Measurements from ENCODE around the gene NUDT16L1.
A peak's percentile ranks its signal among the peaks of the same experiment; 100 is the strongest.
"Not testable (repeated sequence)": the region's sequence is repeated elsewhere in the genome, so short reads cannot be mapped to it uniquely, and the experiment has no call there.

NUDT16L1 gene

DNA sequence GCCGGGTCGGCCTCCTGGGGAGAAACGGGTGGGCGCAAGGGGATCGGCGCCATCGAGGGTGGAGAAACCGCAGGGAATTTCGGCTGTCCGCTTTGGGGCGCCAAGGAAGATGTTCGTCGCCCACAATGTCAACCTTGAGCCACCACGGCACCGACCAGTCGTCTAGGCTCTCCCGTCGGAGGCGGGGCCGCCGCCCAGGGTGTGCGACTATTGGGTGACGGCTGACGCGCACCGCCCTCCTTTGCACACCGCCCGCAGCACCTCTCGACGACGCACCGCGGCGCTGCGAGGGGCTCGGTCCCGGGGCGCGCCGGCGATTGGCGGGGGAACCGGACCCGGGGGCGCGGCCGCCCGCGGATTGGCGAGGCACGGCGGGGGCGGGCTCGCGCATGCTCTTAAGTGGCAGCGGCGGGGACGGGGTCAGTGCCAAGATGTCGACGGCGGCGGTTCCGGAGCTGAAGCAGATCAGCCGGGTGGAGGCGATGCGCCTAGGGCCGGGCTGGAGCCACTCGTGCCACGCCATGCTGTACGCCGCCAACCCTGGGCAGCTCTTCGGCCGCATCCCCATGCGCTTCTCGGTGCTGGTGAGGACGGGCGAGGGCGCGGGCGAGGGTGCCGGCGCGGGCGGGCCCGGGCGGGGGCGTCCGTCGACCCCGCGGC is at the start of gene NUDT16L1:
Gene NUDT16L1, plus strand, starts transcription at position 267 of the 660 bp plus-strand sequence. Its CDS starts 165 bp downstream, at position 432.
- Histone ChIP-seq H3K79me2 (ENCODE audit: control insufficient read depth, insufficient read depth, low read length, unreplicated experiment) (no peaks in the 10 kb centered on the region), H3K27ac (ENCODE audit: low read depth, low read length) (peak within 1 kb of the TSS; percentile 17; the same call in 1 of the 2 replicates), H2AFZ (ENCODE audit: low read length, unreplicated experiment) (peak within 1 kb of the TSS; percentile 73), H3K4me3 (ENCODE audit: low read depth, low read length) (peak within 1 kb of the TSS; percentile 89), H3K4me1 (ENCODE audit: control insufficient read depth, insufficient read depth, low read length, unreplicated experiment) (peaks cover 22% of the 10 kb centered on the region), H3K36me3 (ENCODE audit: insufficient read depth, low read length) (no peaks in the 10 kb centered on the region; the same call in 1 of the 2 replicates), H3K27me3 (ENCODE audit: insufficient read depth, low read length) (no peaks in the 10 kb centered on the region)

DNA sequence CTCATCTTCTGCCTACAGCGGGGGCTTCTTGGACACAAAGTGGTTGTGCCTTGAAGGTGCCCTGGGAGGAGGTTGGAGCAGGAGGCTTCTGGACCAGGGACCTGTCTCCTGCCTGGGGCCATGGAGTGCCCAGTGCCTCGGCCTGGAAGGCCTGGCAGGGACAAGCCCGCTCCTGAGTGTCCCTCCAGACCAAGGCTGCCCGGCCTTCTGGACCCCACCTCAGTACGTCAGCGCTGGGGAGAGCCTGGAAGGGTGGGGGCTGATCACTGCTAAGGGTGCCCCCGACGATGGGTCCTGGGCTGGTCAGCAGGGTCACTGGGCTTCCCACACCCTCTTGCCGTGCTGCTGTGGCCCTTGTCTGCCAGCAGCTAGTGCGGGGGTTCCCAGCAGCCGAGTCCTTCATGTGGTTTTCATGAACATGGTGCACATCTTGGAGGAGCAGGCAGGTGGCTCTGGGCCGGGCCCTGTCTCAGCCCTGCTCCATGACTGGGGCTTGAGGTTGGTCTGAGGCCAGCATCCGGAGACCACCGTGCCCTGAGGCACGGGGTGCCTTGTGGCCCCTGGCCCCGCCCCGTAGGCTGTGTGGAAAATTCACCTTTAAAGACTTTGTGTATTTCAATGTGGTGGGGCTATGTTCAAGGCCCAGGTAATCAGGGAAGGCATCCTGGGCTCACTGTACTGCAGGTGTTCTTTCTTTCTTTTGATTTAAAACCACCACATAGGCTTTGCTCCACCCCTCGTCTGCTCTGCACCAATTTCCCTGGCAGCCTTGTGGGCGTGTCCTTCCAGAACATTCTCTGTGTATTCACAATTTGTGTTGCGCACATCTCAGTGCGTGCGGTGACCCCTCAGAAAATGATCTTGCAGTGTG is 46.4 kb upstream of the NUDT16L1 start:
- Histone ChIP-seq H3K27me3 (ENCODE audit: insufficient read depth, low read length) (no peaks in the 10 kb centered on the region), H3K36me3 (ENCODE audit: insufficient read depth, low read length) (peaks cover 8% of the 10 kb centered on the region; the same call in 1 of the 2 replicates), H3K4me3 (ENCODE audit: low read depth, low read length) (no peak overlapping the region), H3K4me1 (ENCODE audit: control insufficient read depth, insufficient read depth, low read length, unreplicated experiment) (no peaks in the 10 kb centered on the region), H2AFZ (ENCODE audit: low read length, unreplicated experiment) (no peak overlapping the region), H3K79me2 (ENCODE audit: control insufficient read depth, insufficient read depth, low read length, unreplicated experiment) (peaks cover 39% of the 10 kb centered on the region), H3K27ac (ENCODE audit: low read depth, low read length) (no peak overlapping the region)

DNA sequence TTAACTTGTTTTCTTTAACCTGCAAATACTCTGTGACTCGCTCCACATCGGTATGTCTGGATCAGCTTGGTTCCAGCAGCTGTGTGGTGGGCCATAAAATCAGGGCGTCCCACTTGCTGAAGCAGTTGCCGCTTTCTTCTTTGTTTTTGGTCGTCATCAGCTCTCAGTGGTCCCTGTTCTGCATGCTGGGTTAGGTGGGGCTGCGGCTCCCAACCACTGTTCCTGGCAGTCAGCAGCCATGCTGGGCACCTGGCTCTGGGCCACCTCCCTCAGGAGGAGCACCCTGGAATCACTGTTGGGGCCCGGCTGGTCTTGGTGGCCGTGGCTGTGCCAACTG is 45.8 kb upstream of the NUDT16L1 start:
- H3K79me2 ChIP-seq (ENCODE audit: control insufficient read depth, insufficient read depth, low read length, unreplicated experiment): peaks cover 37% of the 10 kb centered on the region
- H3K4me3 ChIP-seq (ENCODE audit: low read depth, low read length): no peak overlapping the region
- peaks cover 8% of the 10 kb centered on the region; the same call in 1 of the 2 replicates for H3K36me3 ChIP-seq (ENCODE audit: insufficient read depth, low read length)

DNA sequence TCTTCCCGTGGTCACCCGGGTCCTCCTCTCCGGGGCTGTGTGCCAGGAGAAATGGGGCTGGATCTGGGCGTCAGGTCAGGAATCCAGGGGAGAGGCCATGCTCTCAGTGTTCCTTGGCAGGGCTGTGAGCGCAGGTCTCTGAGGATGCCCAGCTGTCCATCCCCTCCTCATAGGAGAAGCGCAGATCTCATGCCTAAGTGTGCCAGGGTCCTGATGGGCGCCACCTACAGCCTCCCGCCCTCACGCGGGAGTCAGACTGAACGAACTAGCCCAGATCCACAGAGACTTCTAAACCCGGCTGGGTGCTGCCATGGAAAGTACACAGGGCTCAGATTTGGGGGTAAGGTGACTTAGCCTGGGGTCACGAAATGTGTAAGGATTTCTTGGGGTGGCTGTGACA is 44.4 kb upstream of the NUDT16L1 start:
- Histone ChIP-seq H3K27me3 (ENCODE audit: insufficient read depth, low read length) (no peaks in the 10 kb centered on the region), H3K4me3 (ENCODE audit: low read depth, low read length) (no peak overlapping the region), H3K4me1 (ENCODE audit: control insufficient read depth, insufficient read depth, low read length, unreplicated experiment) (no peaks in the 10 kb centered on the region), H2AFZ (ENCODE audit: low read length, unreplicated experiment) (no peak overlapping the region), H3K36me3 (ENCODE audit: insufficient read depth, low read length) (peaks cover 8% of the 10 kb centered on the region; the same call in 1 of the 2 replicates), H3K27ac (ENCODE audit: low read depth, low read length) (no peak overlapping the region), H3K79me2 (ENCODE audit: control insufficient read depth, insufficient read depth, low read length, unreplicated experiment) (peaks cover 33% of the 10 kb centered on the region)

More for the DNA sequence above, 45.8 kb upstream of the NUDT16L1 start:
- Histone ChIP-seq H3K27me3 (ENCODE audit: insufficient read depth, low read length) (no peaks in the 10 kb centered on the region), H2AFZ (ENCODE audit: low read length, unreplicated experiment) (no peak overlapping the region), H3K4me1 (ENCODE audit: control insufficient read depth, insufficient read depth, low read length, unreplicated experiment) (no peaks in the 10 kb centered on the region), H3K27ac (ENCODE audit: low read depth, low read length) (no peak overlapping the region)

DNA sequence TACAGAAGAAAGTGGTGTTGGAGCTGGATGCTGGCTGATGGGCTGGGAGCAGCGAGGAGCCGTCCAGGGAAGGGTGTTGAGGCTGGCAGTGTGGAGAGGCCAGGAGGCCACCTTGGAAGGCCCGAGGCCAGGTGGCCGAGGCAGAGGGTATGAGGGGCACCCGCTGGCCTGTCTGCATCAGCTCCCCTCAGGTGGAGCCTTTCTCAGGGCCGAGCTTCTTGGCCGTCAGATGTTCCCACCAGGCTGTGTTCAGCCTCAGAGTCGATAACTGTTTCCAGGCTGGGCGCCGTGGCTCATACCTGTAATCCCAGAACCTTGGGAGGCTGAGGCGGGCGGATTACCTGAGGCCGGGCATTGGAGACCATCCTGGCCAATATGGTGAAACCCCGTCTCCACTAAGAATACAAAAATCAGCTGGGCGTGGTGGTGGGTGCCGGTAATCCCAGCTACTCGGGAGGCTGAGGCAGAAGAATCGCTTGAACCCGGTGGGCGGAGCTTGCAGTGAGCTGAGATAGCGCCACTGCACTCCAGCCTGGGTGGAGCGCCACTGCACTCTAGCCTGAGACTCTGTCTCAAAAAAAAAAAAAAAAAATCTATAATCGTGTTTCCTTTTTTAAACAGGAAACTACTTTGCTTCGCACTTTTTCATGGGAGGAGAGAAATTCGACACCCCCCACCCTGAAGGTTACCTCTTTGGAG is 43.5 kb upstream of the NUDT16L1 start:
- Histone ChIP-seq H3K79me2 (ENCODE audit: control insufficient read depth, insufficient read depth, low read length, unreplicated experiment) (peaks cover 30% of the 10 kb centered on the region), H3K36me3 (ENCODE audit: insufficient read depth, low read length) (peaks cover 8% of the 10 kb centered on the region; the same call in 1 of the 2 replicates)

DNA sequence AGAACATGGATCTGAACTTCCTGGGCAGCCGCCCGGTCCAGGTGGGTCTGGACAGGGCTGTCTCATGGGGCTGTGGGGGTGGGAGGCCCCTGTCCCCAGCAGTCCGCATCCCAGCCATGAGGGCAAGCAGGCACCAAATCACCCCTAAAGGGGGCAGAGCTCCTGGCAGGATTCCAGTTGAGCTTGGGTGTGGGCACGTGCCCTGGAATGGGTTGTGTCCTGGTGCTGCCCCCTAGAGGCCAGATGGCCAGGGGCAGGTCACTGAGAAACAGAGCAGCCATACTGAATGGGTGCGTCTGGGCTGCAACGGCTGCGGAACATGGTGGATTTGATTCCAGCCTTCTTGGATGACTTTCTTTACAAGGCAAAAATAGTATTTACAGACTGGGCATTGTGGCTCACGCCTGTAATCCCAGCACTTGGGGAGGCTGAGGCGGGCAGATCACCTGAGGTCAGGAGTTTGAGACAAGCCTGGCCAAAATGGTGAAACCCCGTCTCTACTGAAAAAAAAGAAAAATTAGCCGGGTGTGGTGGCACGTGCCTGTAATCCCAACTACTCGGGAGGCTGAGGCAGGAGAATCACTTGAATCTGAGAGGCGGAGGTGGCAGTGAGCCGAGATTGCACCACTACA is 42.8 kb upstream of the NUDT16L1 start:
- not testable (repeated sequence) for H3K4me3 ChIP-seq (ENCODE audit: low read depth, low read length); H3K27me3 ChIP-seq (ENCODE audit: insufficient read depth, low read length); H3K36me3 ChIP-seq (ENCODE audit: insufficient read depth, low read length); H2AFZ ChIP-seq (ENCODE audit: low read length, unreplicated experiment); H3K4me1 ChIP-seq (ENCODE audit: control insufficient read depth, insufficient read depth, low read length, unreplicated experiment); H3K27ac ChIP-seq (ENCODE audit: low read depth, low read length)
- H3K79me2 ChIP-seq (ENCODE audit: control insufficient read depth, insufficient read depth, low read length, unreplicated experiment): peaks cover 25% of the 10 kb centered on the region

More for the DNA sequence above, 43.5 kb upstream of the NUDT16L1 start:
- Histone ChIP-seq H2AFZ (ENCODE audit: low read length, unreplicated experiment) (no peak overlapping the region), H3K27ac (ENCODE audit: low read depth, low read length) (no peak overlapping the region), H3K4me3 (ENCODE audit: low read depth, low read length) (no peak overlapping the region), H3K4me1 (ENCODE audit: control insufficient read depth, insufficient read depth, low read length, unreplicated experiment) (no peaks in the 10 kb centered on the region), H3K27me3 (ENCODE audit: insufficient read depth, low read length) (no peaks in the 10 kb centered on the region)

DNA sequence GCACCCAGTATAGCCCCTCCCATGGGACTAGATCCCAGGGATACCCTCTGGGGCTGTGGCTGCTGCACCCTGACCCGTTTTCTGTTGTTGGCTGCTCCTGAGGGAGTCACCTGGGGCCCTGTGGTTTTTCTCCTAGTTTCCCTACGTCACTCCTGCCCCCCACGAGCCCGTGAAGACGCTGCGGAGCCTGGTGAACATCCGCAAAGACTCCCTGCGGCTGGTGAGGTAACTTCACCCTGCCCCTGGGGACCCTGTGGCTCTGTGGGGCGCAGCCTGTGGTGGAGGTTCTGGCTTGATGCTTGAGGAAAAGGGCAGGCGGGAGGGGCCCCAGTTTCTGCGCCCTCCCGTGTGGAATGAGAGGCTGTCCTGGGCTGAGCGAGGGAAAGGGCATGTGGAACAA is 41.5 kb upstream of the NUDT16L1 start:
- no peaks in the 10 kb centered on the region for H3K27me3 ChIP-seq (ENCODE audit: insufficient read depth, low read length)

DNA sequence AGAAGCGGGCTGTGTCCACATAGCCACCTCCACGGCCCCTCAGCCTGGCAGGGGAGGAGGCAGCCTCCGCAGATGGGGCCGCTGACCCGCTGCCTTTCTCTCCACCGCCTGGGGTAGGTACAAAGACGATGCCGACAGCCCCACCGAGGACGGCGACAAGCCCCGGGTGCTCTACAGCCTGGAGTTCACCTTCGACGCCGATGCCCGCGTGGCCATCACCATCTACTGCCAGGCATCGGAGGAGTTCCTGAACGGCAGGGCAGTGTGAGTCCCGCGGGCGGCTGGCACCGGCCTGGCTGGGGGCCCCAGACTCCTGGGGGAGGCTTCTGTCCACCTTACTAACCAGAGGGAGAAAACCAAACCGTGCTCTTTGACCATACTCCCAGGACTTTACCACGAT is 40.8 kb upstream of the NUDT16L1 start:
- Histone ChIP-seq H3K36me3 (ENCODE audit: insufficient read depth, low read length) (peaks cover 3% of the 10 kb centered on the region; the same call in 1 of the 2 replicates), H3K27ac (ENCODE audit: low read depth, low read length) (no peak overlapping the region), H2AFZ (ENCODE audit: low read length, unreplicated experiment) (no peak overlapping the region), H3K27me3 (ENCODE audit: insufficient read depth, low read length) (no peaks in the 10 kb centered on the region), H3K4me3 (ENCODE audit: low read depth, low read length) (no peak overlapping the region), H3K79me2 (ENCODE audit: control insufficient read depth, insufficient read depth, low read length, unreplicated experiment) (peaks cover 11% of the 10 kb centered on the region), H3K4me1 (ENCODE audit: control insufficient read depth, insufficient read depth, low read length, unreplicated experiment) (no peaks in the 10 kb centered on the region)

More for the DNA sequence above, 41.5 kb upstream of the NUDT16L1 start:
- Histone ChIP-seq H2AFZ (ENCODE audit: low read length, unreplicated experiment) (no peak overlapping the region), H3K36me3 (ENCODE audit: insufficient read depth, low read length) (peaks cover 6% of the 10 kb centered on the region; the same call in 1 of the 2 replicates), H3K79me2 (ENCODE audit: control insufficient read depth, insufficient read depth, low read length, unreplicated experiment) (peaks cover 18% of the 10 kb centered on the region), H3K27ac (ENCODE audit: low read depth, low read length) (no peak overlapping the region), H3K4me1 (ENCODE audit: control insufficient read depth, insufficient read depth, low read length, unreplicated experiment) (no peaks in the 10 kb centered on the region), H3K4me3 (ENCODE audit: low read depth, low read length) (no peak overlapping the region)

DNA sequence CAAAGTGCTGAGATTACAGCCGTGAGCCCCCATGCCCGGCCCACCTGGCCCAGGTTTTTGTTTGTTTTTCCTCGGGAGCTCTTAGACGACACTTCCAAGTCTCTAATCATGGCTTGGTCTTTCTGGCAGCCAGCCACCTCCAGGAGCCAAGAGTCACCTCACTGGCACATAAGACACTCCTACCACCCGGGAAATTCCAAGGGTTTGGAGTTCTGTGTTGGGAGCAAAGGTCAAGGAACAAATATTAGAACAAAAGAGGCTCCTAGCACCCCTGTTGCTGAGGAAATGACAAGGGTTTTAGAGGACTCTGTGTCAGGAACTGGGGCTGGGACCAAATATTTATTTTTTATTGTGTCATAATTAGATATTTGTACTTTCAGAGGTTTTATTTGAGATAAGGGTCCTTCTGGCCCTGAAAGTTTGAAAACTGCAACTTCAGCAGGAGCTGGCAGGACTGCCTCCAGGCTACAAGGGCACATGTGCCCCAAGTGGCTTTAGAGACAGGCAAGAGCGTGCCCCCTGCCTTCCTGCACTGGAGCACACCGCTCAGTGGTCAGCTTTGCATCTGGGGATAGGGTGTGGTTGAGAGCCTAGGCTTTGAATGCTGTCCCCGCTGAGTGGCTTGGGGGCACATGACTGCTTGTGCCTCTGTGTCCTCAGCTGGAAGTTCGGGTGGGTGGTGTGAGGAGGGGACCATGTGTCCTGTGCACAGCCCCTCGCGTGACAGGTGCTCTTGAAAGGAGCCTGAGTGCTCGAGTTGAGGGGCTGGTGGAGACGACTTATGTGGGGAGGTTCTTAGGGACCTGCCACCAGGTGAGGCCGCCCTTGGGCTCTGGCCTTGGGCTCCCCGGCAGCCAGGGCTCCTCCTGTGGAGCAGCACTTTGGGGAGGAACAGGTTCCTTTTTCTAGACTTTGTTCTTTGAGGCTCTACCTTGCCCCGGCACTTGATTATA is 39.1 kb upstream of the NUDT16L1 start:
- peaks cover under 1% of the 10 kb centered on the region for H3K79me2 ChIP-seq (ENCODE audit: control insufficient read depth, insufficient read depth, low read length, unreplicated experiment)
- H3K27me3 ChIP-seq (ENCODE audit: insufficient read depth, low read length): no peaks in the 10 kb centered on the region
- H3K4me3 ChIP-seq (ENCODE audit: low read depth, low read length): no peak overlapping the region
- H2AFZ ChIP-seq (ENCODE audit: low read length, unreplicated experiment): no peak overlapping the region
- H3K36me3 ChIP-seq (ENCODE audit: insufficient read depth, low read length): 0 out of 2 replicates have a peak, but pooled peaks cover 4% of the 10 kb centered on the region
- no peak overlapping the region for H3K27ac ChIP-seq (ENCODE audit: low read depth, low read length)
- H3K4me1 ChIP-seq (ENCODE audit: control insufficient read depth, insufficient read depth, low read length, unreplicated experiment): no peaks in the 10 kb centered on the region
